Right atrium auricular region (tissue), 2 donors: ENCODE data around the gene NELFB. TPM values are rescaled to one million over a fixed set of nuclear protein-coding genes. Genes with fewer than 3 reads are reported as not detected.

Experiments used
- DNase-seq: peaks from one replicate; pipeline ENCODE4 v3.0.0-alpha.2; 2019; ENCODE audit warnings: low spot score
- H3K27ac ChIP-seq, 2 donors: fragments of 200-600 bp; sonication (generic); 1 replicate in 1 of 2; 2 replicates in 1 of 2; pipeline ENCODE4 v1.5.1; 2016 to 2019
- H3K27me3 ChIP-seq, 2 donors: fragments of 200-600 bp; sonication (generic); one replicate each; pipeline versions ENCODE4 v1.5.1 to v1.6.0; 2017 to 2019
- H3K36me3 ChIP-seq: fragments of 200-600 bp; sonication (generic); one replicate; pipeline ENCODE4 v1.5.1; 2016
- H3K4me1 ChIP-seq, 2 donors: fragments of 200-600 bp; sonication (generic); one replicate each; pipeline versions ENCODE4 v1.5.1 to v1.6.0; 2017 to 2019
- H3K4me3 ChIP-seq, 2 donors: fragments of 200-600 bp; sonication (generic); 1 replicate in 1 of 2; 2 replicates in 1 of 2; pipeline ENCODE4 v1.5.1; 2017 to 2019; ENCODE audit warnings: mild to moderate bottlenecking in 1 of 2, moderate library complexity in 1 of 2
- H3K9me3 ChIP-seq, 2 donors: fragments of 200-600 bp; sonication (generic); one replicate each; pipeline ENCODE4 v1.5.1; 2019
- total RNA-seq, 2 donors: library from RNA; depleted of rRNA; stranded (reverse); fragments of >200 nt; gene quantifications; one replicate each; pipeline ENCODE4 v1.1.0, GENCODE V29; 2016
- TF ChIP-seq, protein P1 (sequence below), 2 donors: fragments of 200-600 bp; sonication (generic); IDR thresholded peaks; one replicate each; pipeline ENCODE4 v1.5.1; 2019; ENCODE audit warnings: antibody characterized with exemption in 2 of 2

Gene NELFB
- total RNA-seq, 2 donors from 2014 or later = 30.0 to 38.0 TPM

- Histone ChIP-seq H3K4me1 (peaks cover 0 to 30% of the 10 kb centered on the region in 2 donors), H3K9me3 (no peaks in the 10 kb centered on the region), H3K36me3 (no peaks in the 10 kb centered on the region), H3K27ac (no peak overlapping the region), H3K4me3 (no peak overlapping the region), H3K27me3 (peaks cover 3 to 9% of the 10 kb centered on the region in 2 donors)
- no peak for DNase-seq
- TF ChIP-seq, protein P1, sequence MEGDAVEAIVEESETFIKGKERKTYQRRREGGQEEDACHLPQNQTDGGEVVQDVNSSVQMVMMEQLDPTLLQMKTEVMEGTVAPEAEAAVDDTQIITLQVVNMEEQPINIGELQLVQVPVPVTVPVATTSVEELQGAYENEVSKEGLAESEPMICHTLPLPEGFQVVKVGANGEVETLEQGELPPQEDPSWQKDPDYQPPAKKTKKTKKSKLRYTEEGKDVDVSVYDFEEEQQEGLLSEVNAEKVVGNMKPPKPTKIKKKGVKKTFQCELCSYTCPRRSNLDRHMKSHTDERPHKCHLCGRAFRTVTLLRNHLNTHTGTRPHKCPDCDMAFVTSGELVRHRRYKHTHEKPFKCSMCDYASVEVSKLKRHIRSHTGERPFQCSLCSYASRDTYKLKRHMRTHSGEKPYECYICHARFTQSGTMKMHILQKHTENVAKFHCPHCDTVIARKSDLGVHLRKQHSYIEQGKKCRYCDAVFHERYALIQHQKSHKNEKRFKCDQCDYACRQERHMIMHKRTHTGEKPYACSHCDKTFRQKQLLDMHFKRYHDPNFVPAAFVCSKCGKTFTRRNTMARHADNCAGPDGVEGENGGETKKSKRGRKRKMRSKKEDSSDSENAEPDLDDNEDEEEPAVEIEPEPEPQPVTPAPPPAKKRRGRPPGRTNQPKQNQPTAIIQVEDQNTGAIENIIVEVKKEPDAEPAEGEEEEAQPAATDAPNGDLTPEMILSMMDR (IDR thresholded peaks at IDR 0.05) = no peak
These were observed 28.6 kb upstream of the NELFB start for GRCh38 chr9:137226338-137227053.

DNA sequence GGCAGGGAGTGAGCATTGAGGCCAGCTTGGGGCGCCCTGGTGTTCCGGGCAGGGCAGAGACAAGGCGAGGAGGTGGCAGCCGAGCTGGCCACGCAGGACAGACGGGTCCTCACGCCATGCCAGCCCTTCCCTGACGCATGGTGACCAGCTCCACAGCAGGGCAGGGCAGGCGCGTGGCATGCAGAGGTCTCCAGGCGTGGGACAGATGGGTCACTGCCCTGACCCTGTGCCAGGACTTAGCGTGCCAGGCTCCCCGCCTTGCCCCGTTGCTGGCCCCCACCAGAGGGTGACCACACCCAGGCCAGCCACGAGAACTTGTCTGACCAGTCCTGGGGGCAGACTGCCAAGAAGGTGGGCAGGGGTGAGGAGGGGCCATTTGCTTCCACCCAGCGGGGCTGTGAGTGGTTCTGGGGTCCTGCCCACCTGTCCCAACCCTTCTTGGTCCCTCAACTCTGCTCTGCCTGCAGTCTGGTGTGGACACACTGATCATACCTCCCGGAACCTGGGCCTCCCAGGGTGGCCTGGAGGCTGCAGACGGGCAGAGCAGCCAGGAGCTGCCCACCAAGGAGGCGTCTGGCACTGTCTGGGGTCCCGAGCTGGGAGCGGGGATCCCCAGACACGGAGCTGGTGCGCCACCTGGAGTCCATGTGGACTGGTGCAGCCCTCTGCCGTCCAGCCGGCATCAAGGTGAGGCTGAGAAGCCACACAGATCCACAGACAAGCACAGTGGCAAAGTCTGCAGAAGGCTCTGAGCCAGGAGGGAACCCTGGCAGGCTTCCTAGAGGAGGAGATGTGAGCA is 27.9 kb upstream of the NELFB start, which contains the start of gene RNF224:
Gene RNF224 (plus strand): TSS at position 449 of the 799 bp plus-strand sequence. CDS start 834 bp downstream, outside the sequence.
- H3K27ac ChIP-seq = no peak within 1 kb of the TSS
- H3K4me3 ChIP-seq = no peak within 1 kb of the TSS
- H3K27me3 ChIP-seq = peaks cover 3 to 9% of the 10 kb centered on the region in 2 donors
- no peaks in the 10 kb centered on the region for H3K9me3 ChIP-seq
- DNase-seq = no peak
- TF ChIP-seq, protein P1 (IDR thresholded peaks at IDR 0.05) = peak; percentile 80 to 91
- peaks cover 0 to 27% of the 10 kb centered on the region in 2 donors for H3K4me1 ChIP-seq
- H3K36me3 ChIP-seq = no peaks in the 10 kb centered on the region

DNA sequence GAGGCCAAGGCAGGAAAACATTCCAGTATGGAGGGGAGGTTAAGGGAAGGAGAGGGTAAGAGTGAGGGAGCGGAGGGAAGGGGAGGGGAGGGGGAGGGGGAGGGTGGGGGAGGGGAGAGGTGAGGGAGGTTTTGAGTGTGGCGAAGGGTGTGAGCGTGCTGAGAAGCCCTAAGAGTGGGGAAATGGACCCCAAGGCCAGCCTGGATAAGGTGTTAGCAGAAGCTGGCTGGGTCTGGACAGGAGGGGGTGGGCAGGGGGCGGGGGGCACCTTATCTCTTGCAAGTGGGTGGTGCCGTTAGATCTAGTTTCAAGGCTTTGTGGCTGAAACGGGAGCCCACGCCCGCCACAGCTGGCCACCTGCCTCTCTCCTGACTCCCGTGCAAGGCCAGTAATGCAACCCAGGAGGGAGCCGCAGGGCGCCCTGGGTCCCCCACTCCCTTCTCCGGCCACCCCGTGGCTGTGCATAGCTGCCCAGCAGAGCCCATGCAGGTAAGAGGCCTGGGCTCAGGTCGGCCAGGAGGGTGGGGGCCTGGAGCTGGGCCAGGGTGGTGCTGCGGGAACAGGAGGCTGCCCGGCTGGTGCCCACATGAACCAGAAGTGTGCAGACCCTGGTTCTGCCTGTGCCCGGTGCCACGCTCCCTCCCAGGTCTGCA is 27.1 kb upstream of the NELFB start:
- H3K36me3 ChIP-seq = no peaks in the 10 kb centered on the region
- H3K4me1 ChIP-seq = peaks cover 0 to 20% of the 10 kb centered on the region in 2 donors
- no peak overlapping the region for H3K27ac ChIP-seq
- TF ChIP-seq, protein P1 (IDR thresholded peaks at IDR 0.05) = no peak
- H3K9me3 ChIP-seq = no peaks in the 10 kb centered on the region
- peaks cover 3 to 9% of the 10 kb centered on the region in 2 donors for H3K27me3 ChIP-seq
- no peak for DNase-seq
- H3K4me3 ChIP-seq = no peak overlapping the region

GRCh38 chr9:137228506-137228967 is 26.6 kb upstream of the NELFB start:
- no peak for DNase-seq
- Histone ChIP-seq H3K4me3 (no peak overlapping the region), H3K4me1 (peaks cover 0 to 17% of the 10 kb centered on the region in 2 donors), H3K36me3 (no peaks in the 10 kb centered on the region), H3K27ac (no peak overlapping the region), H3K27me3 (peaks cover 3 to 9% of the 10 kb centered on the region in 2 donors), H3K9me3 (no peaks in the 10 kb centered on the region)
- TF ChIP-seq, protein P1 (IDR thresholded peaks at IDR 0.05) = no peak

DNA sequence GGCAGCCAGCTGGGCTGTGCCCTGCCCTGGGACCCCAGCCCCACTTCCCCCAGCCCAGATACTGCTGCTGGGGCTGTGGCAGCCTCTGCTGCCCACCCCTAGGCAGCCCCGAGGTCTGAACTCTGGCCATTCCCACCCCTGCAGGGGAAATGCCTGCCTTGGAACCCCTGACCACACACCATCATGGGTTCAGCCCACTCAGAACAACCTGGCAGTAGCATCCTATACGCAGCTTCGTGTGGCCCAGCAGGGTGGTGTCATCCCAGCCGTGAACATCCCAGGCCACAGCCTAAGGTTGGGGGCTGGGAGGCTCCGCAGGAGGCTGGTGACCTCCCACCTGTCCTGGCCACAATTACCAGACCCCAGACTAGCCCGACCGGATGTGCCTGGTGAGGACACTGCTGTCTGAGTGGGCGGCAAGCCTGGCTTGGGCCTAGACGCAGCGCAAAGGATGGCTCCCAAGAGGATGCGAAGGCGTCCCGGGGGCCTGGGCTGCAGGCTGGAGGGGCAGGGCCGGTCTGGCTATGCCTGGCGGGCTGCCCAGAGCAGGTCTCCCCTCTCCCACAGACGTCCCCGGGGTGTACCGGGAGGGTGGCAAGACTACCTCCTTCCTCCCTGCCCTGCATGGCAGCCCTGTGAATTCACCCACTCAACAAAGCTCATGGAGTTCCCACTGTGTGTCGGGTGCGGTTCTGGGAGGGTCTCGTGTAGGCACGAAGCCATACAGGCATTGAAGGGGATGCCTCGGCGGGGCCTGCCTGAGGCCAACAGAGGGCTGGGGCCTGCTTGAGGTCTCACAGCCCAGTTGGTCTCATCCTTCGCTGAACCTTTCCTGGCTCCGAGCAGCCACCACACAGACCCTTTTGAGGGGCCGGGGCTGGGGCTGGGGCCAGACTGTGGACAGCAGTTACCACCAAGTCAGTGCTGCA is 25.9 kb upstream of the NELFB start:
- no peak overlapping the region for H3K27ac ChIP-seq
- H3K27me3 ChIP-seq = peaks cover 3 to 9% of the 10 kb centered on the region in 2 donors
- H3K36me3 ChIP-seq = no peaks in the 10 kb centered on the region

More for the DNA sequence above, 25.9 kb upstream of the NELFB start:
- DNase-seq = no peak
- Histone ChIP-seq H3K4me1 (peaks cover 0 to 12% of the 10 kb centered on the region in 2 donors), H3K9me3 (no peaks in the 10 kb centered on the region), H3K4me3 (no peak overlapping the region)
- TF ChIP-seq, protein P1 (IDR thresholded peaks at IDR 0.05) = no peak
